Measurements from ENCODE around the gene SPPL2B. TPM values are rescaled to one million over a fixed set of nuclear protein-coding genes. Genes with fewer than 3 reads are reported as not detected.

SPPL2B gene
- total RNA-seq, 1 donor from 2014 or later, result 54.3 TPM

- TF ChIP-seq CTCF (IDR thresholded peaks at IDR 0.05) (no peak), POLR2A (IDR thresholded peaks at IDR 0.05) (no peak), POLR2AphosphoS5 (IDR thresholded peaks at IDR 0.05; ENCODE audit: insufficient read depth in 1 of 2, low read depth in 1 of 2) (no peak)
- DNase-seq (ENCODE audit: extremely low spot score in 2 of 2), result no peak
- peaks cover 8% of the 10 kb centered on the region for H3K27me3 ChIP-seq
- no peaks in the 10 kb centered on the region for H3K9me3 ChIP-seq
- no peaks in the 10 kb centered on the region for H3K36me3 ChIP-seq
- intact Hi-C loops (cut with DNase I), result no loop called here
- H3K4me1 ChIP-seq, result peaks cover 24% of the 10 kb centered on the region
- no peak overlapping the region for H3K4me3 ChIP-seq
- no peak overlapping the region for H3K27ac ChIP-seq
These were observed 39.4 kb upstream of the SPPL2B start for GRCh38 chr19:2288818-2289713.

DNA sequence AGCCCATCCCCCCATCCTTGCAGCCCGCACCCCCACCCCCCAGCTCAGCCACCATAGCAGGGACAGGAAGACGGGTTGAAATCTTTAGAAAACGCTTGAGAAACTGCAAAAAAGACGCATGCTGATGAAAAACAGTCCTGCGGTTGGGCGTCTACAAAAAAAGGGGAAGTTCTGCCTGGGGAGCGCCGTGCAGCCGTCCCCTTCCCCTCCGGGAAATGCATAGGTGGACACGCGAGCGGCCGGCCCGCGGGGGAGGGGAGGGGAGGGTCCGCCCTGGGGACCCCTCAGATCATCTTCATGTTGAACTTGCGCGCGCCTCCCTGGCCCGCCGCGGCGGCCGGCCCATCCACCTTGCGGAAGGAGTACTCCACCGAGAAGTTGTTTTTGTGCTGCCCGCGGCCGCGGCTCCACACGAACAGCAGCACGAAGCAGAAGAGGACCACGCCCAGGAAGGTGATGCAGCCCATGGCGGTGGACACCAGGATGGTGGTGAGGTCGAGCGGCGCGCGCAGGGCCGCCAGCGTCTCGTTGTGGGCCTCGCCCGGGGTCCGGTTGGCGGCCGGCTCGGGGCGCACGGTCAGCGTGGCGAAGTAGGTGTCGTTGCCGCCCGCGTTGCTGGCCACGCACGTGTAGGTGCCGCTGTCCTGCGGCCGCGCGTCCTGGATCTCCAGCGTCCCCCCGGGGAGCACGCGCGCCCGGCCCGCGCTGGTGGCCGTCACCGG is 38.6 kb upstream of the SPPL2B start:
- DNase-seq (ENCODE audit: extremely low spot score in 2 of 2), result no peak
- no peak overlapping the region for H3K27ac ChIP-seq
- intact Hi-C loops (cut with DNase I), result no loop called here
- peaks cover 33% of the 10 kb centered on the region for H3K4me1 ChIP-seq
- no peaks in the 10 kb centered on the region for H3K9me3 ChIP-seq
- peaks cover 8% of the 10 kb centered on the region for H3K27me3 ChIP-seq
- H3K36me3 ChIP-seq, result no peaks in the 10 kb centered on the region
- H3K4me3 ChIP-seq, result peak overlapping the region; percentile 25 to 27
- TF ChIP-seq POLR2AphosphoS5 (IDR thresholded peaks at IDR 0.05; ENCODE audit: insufficient read depth in 1 of 2, low read depth in 1 of 2) (no peak), CTCF (IDR thresholded peaks at IDR 0.05) (no peak), POLR2A (IDR thresholded peaks at IDR 0.05) (no peak)

GRCh38 chr19:2290441-2291184 is 37.9 kb upstream of the SPPL2B start:
- H3K36me3 ChIP-seq, result no peaks in the 10 kb centered on the region
- H3K4me1 ChIP-seq, result peaks cover 39% of the 10 kb centered on the region
- no peak for DNase-seq (ENCODE audit: extremely low spot score in 2 of 2)
- no peak for TF ChIP-seq POLR2A (IDR thresholded peaks at IDR 0.05)
- TF ChIP-seq CTCF (IDR thresholded peaks at IDR 0.05), result no peak
- no peak for TF ChIP-seq POLR2AphosphoS5 (IDR thresholded peaks at IDR 0.05; ENCODE audit: insufficient read depth in 1 of 2, low read depth in 1 of 2)
- H3K27ac ChIP-seq, result no peak overlapping the region
- intact Hi-C loops (cut with DNase I), result no loop called here
- H3K4me3 ChIP-seq, result peak overlapping the region; percentile 25 to 27
- H3K27me3 ChIP-seq, result peaks cover 8% of the 10 kb centered on the region
- H3K9me3 ChIP-seq, result no peaks in the 10 kb centered on the region

DNA sequence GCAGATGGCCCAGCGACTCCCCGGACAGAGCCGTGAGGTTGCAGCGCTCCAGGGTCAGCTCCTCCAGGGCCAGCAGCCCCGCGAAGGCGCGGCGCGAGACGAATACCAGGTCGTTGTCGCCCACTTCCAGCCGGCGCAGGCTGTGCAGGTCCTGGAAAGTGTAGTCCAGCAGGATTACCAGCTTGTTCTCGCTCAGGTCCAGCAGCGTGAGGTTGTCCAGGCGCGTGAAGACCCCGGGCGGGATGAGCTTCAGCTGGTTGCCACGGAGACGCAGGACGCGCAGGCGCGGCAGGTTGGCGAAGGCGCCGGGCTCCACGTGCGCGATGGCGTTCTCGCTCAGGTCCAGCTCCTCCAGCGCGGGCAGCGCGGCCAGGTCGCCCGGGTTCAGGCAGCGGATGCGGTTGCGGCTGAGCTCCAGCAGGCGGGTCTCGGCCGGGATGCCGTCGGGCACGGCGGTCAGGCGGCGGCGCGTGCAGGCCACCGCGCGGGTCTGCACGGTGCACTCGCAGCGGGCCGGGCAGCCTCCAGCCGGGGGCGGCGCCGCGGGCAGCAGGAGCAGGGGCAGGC is 37.2 kb upstream of the SPPL2B start:
- peak overlapping the region; percentile 25 to 27 for H3K4me3 ChIP-seq

More for the DNA sequence above, 37.2 kb upstream of the SPPL2B start:
- Histone ChIP-seq H3K36me3 (no peaks in the 10 kb centered on the region), H3K27me3 (peaks cover 8% of the 10 kb centered on the region), H3K27ac (no peak overlapping the region), H3K4me1 (peaks cover 39% of the 10 kb centered on the region), H3K9me3 (no peaks in the 10 kb centered on the region)
- no peak for DNase-seq (ENCODE audit: extremely low spot score in 2 of 2)
- TF ChIP-seq POLR2A (IDR thresholded peaks at IDR 0.05) (no peak), POLR2AphosphoS5 (IDR thresholded peaks at IDR 0.05; ENCODE audit: insufficient read depth in 1 of 2, low read depth in 1 of 2) (no peak), CTCF (IDR thresholded peaks at IDR 0.05) (no peak)
- intact Hi-C loops (cut with DNase I), result no loop called here
